Hematopoietic multipotent progenitor cell treated with erythropoietin and hydrocortisone succinate and interleukin-3 and kit ligand, for 17 days (in vitro differentiated cells): ENCODE data around the gene NOC2L.
"Not testable (repeated sequence)": the region's sequence is repeated elsewhere in the genome, so short reads cannot be mapped to it uniquely, and the experiment has no call there.

Experiments used
- DNase-seq: peaks from one replicate; pipeline ENCODE4 v3.0.0-alpha.2; 2015; ENCODE audit warnings: low spot score

NOC2L gene

DNA sequence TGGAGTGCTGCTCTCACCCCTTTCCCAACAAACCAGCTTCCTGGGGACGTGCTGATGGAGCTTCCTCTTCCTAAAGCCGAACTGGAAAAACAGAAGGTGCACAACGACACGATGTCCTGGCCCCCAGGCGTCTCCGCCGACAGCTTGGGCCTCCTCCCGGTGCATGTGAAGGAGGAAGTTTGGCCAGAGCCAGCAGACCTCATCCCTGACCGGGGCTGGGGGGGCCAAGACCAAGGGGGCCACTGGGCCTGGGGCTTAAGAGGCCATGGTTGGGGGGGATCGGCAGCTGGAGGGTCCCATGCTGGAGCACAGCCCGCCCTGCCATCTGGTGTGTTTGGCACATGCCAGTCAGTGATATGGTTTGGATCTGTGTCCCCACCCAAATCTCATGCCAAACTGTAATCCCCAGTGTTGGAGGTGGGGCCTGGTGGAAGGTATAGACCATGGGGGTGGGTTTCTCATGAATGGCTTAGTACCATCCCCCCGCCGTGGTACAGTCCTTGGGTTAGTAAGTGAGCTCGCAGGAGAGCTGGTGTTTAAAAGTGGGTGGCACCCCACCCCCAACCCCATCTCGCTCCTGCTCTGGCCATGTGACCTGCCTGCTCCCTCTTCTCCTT, 34.4 kb upstream of the NOC2L start:
- DNase-seq: no peak

DNA sequence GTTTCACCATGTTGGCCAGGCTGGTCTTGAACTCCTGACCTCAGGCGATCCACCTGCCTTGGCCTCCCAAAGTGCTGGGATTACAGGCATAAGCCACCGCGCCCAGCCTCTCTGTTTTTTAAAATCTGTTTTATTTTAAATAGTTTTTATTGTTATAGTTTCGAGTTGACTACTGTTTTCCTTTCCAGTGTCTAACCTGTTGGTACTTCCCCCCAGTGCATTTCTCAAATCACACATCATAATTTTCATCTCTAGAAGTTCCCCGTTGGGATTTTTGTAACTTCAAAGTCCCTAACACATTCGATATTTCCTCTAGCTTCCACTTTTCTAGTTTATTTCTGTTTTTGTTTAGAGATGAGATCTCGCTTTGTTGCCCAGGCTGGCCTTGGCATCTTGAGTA, 33.3 kb upstream of the NOC2L start:
- no peak for DNase-seq

DNA sequence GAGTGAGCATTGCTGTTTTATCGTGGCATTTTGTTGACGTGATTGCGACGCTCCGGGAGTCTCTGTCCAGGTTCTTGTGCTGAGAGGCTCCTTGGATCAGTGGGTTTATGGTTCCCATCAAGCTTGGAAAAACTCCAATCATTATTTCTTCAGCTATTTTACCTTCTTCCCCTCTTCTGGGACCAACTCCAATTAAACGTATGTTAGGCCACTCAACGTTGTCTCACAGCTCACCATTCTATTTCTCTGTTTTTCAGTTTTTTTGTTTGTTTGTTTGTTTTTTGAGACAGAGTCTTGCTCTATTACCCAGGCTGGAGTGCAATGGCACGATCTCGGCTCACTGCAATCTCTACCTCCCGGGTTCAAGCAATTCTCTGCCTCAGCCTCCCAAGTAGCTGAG, 32.8 kb upstream of the NOC2L start:
- no peak for DNase-seq

DNA sequence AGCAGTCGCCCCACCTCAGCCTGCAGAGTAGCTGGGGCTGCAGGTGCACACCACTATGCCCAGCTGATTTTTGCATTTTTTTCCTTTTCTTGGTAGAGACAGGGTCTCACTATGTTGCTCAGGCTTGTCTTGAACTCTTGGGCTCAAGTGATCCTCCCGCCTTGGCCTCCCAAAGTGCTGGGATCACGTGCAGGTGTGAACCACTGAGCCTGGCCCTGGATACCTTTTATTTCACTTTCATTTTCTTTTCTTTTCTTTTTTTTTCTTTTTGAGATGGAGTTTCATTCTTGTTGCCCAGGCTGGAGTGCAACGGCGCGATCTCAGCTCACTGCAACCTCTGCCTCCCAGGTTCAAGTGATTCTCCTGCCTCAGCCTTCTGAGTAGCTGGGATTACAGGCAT, 32.2 kb upstream of the NOC2L start:
- DNase-seq: not testable (repeated sequence)

DNA sequence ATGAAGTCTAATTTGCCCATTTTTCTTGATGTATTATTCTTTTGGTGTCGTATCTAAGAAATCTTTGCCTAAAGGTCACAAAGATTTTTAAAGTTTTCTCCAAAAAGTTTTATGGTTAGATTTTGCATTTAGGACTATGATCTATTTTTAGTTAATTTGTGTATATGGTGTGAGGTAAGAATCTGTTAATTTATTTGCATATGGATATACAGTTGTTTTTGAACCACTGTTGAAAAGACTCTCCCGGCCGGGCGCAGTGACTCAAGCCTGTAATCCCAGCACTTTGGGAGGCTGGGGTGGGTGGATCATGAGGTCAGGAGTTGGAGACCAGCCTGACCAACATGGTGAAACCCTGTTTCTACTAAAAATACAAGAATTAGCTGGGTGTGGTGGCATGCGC, 29.0 kb upstream of the NOC2L start:
- not testable (repeated sequence) for DNase-seq

DNA sequence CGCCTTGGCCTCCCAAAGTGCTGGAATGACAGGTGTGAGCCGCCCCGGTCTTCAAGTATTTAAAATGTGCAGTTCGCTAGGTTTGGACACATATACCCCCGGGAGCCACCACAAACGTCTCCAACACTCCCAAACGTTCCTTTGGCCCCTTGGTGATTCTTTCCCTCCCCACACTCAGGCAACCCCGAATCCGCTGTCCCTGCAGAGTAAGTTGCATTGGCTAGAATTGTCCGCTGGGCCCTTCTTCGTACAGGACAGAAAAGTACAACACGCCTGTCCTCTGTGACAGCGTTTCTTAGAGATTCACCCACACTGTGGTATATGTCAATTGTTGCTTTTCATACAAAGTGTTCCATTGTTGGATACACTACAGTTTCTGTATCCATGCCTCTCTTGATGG, 26.1 kb upstream of the NOC2L start:
- no peak for DNase-seq

DNA sequence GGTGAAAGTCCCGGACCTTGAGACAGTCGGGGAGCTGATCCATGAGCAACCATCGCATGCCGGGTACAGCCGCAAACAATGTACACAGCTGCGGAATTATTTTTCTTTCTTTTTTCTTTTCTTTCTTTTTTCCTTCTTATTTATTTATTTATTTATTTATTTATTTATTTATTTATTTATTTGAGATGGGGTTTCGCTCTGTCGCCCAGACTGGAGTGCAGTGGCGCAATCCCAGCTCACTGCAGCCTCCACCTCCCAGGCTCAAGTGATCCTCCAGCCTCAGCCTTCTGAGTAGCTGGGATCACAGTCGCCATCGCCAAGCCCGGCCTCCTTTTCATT, 25.4 kb upstream of the NOC2L start:
- no peak for DNase-seq

DNA sequence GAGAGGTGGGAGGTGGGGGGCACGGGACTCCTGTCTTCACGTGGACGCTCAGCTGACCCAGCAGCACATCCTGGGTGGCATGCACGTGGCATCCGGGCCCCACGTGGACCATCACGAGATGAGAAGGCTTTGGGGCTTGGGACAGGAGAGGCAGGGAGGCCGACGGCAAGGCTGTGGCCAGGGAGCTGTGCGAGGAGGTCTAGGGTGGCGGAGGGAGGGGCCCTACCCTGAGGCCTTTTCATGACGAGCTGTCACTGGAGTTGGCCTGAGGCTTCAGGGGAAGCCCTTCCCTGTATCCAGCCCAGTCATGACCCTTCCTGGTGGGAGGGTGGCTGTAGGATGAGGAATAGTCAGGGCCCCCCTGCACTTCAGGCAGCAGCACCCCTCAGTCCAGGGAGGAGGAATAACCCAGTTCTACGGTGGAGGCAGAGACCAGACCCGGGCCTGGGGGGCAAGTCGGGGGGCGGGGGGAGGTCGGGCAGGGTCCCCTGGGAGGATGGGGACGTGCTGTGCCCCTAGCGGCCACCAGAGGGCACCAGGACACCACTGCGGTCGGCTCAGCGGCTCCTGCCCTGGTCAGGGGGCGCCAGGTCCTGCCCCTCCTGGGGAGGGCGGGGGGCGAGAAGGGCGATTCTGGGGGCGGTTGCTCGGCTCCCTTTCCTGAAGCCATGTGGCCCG, 24.9 kb upstream of the NOC2L start:
- peak; percentile 33 for DNase-seq

DNA sequence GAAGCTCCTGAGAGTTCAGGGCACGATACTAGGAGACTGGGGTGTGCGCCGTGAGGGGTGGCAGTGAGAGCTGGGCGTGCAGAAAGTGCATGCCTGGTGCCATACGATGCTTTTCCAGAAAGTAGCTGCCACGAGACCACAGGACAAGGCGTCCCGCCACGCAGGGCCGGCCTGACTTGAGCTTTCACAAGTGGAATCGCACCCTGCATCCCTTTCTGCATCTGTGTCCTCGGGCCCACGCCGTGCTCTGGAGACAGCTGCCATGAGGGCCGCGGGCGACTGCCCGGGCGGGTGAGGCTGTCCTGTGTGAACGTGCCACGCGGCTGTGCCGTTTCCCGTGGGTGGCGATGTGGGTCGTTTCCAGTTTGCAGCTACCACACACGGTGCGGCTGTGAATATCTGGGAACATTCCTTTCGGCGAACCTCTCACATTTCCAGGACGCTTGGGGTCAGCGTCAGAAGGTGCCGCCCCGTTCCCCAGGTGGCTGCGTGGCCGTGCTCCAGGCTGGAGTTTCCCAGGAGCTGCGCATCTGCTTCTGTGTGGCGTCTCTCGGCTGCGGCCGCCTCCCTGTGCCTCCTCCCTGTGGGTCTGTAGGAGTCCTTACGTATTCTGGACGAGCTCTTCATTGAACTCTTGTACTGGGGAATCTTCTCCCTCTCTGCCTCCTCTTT, 23.8 kb upstream of the NOC2L start:
- no peak for DNase-seq

DNA sequence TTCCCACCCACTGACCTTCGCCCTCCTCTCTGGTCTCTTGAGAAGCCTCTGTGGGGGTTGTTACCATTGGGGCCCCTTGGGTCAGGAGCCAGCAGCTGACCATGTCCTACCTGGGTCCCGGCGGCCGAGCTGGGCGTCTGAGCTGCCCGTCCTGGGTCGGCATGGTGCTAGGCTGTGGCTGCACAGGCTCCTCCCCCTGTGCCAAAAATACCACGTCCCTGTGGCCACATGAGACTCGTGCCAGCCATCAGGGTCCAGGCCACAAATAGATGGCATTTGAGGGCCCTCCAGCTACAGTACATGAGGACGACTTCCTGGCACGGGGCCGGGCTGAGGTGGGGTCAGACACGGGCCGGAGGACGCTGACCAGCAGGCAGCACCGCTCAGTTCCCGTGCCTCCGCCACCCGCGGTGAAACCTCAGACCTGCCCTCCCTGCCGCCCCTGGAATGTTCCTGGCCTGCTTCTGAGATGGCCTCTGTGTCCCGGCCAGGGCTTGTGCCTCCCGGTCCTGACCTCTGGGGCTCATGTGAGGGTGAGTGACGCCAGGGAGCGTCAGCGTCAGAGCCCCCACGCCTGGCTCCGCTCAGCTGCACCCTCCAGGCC, 23.0 kb upstream of the NOC2L start, which contains the start of gene PERM1:
Gene PERM1 (minus strand): TSS at position 139 of the 604 bp plus-strand sequence. CDS start 1,064 bp downstream, outside the sequence.
- DNase-seq: no peak

DNA sequence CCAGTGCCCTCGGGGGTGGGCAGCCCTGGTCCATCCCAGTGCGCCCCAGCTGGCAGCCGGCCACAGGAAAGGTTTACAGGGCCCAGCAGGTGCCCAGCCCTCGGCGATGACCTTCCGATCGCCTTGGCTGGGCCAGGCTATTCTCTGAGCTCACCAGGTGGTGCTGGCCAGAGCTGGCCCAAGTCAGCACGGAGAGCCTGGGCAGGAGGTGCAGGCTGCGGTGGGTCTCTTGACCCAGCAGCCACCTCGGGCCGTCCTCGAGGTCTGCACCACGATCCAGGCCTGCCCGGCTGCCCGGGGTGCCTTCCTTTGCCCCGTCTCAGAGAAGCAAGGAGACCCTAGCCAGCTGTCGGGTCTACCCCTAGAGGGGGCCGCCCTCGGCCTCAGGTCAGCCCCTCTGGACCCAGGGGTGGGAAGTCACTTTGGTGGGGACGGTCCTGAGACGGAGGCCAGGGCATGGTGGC, 22.5 kb upstream of the NOC2L start:
- DNase-seq: no peak

DNA sequence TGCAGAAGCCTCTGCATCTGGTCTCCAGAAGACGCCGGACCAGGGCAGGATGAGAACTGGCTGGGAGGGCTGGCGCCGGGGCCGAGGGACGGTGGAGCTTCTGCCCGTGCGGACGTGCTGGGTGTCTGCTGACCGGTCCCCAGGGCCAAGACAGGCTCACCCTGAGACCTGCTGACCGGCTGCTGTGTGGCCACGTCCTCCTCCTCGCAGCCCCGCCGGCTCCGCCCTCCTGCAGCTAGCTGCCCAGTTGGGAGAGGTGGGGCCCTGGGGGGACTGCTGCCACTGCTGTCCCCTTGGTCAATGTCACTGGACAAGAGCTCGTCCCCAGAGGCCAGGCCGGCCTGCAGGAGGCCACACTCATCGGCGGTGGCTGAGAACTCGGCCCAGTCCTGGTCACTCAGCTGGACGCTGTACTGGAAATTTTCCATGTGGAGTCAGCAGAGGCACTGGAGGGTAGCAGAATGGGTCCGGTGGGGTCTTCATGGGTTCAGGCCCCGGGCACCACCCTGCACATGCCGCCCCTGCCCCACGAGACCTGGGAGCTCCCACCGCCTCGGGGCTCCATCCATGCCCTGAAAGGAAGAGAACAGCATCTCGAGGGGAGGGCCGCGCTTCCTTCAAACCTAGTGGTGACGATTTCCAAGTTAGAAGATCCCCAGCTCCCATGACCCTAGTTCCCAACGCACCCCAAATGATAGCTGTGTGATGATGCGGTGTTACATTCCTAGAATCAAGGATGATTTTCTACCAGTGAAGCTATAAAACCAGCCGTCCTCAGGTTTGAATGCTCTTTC, 21.7 kb upstream of the NOC2L start:
- no peak for DNase-seq

DNA sequence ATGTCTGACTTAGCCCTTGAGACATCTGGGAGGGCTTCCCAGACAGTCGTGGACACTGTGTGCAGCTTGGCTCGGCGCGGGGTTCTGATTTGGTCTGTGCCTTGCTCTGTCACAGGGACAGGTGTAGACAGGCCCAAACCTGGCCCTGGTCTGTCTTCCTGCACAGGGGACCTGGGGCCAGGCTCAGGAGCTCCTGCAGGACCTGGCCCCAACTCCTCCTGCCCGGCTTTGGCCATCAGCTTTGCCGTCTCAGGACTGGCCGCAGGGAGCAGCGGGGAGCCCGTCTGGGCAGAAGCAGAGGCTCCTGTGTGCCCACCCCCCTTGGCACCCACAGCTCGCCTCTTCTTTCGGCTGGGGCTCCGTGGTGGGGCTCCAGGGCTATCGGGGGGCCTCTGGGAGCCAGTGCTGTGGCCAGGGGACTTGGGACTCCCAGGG, 21.1 kb upstream of the NOC2L start:
- no peak for DNase-seq

DNA sequence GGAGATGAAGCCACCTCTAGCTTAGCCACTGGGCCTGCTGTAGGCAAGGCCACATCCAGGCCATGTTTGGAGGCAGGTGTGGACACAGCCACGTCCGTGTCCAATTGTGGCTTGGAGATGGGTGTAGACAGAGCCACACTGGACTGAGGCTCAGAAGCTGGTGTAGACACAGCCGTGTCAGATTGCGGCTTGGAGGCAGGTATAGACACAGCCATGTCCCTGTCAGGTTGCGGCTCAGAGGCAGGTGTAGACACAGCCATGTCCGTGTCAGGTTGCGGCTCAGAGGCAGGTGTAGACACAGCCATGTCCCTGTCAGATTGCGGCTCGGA, 20.7 kb upstream of the NOC2L start:
- DNase-seq: no peak

DNA sequence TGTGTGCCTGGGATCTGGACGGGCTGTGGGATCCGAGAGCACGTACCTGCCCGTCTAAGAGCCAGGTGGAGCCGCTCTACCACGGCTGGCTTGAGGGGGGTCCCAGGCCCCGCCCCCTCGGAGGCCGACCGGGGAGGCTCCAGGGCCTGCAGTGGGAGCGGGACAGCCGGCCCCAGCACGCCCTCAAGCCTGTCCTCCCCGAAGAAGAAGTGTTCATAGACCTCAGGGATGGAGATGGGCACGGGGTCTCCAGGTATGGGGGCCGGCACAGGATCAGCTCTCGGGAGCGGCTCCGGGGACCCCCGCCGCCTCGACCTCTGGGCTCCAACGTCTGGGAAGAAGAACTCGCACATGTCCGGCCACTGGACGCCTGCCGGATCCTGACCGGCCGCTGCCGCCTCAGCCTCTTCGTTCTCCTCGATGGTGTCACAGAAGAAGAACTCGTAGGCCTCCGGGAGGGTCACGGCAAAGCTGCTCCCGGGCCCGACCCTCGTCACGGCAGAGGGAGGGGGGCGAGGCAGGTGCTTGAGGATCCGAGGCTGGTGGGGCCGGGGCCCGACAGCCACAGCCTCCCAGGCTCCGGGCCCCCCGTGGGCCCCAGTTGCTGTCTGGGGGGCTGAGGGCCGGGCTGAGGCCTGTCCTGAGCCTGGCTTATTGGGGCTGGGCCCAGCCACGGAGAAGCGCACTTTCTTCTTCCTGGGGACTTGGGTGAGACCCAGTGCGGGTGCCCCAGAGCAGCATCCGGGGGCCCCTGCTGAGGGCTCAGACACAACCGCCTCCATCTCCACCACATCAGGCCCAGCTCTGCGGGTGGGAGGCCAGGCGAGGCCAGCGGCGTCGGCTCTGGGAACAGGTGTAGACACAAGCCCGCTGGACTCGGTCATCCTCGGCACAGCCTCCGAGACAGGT, 20.0 kb upstream of the NOC2L start:
- DNase-seq: no peak

DNA sequence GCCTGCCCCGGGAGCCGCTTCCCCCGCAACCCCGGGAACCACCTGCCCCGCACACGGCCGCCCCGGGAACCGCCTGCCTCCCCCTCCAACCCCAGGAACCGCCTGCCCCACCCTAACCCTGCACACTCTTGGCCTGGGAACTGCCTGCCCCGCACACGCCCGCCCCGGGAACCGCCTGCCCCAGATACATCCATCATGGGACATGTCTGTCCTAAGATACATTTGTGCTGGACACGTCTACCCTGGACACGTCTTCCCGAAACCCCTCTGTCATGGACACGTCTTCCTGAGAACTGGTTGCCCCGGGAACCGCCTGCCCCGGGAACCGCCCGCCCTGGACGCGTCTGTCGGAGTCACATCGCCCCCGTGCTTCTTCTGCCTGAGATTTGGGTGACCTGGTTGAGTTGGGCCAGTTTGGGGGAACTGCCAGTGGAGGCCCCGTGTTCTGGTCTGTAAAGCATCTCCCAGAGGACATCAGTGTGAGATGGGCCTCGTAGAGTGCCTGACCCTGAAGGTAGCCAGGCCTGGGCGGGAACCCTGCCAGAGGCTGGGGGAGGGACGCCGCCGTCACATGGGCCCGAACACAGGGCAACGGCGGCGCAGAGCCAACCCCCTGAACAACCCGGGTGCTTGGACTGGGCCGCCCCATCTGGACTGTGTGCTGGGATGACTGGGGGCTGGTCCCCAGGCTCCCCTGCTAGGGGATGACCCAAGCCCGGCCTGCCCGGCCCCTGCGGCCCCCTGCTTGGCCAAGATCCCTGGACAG, 19.2 kb upstream of the NOC2L start:
- DNase-seq: no peak

DNA sequence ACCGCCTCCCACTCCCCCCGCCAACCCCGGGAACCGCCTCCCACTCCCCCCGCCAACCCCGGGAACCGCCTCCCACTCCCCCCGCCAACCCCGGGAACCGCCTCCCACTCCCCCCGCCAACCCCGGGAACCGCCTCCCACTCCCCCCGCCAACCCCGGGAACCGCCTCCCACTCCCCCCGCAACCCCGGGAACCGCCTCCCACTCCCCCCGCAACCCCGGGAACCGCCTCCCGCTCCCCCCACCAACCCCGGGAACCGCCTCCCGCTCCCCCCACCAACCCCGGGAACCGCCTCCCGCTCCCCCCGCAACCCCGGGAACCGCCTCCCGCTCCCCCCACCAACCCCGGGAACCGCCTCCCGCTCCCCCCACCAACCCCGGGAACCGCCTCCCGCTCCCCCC, 17.7 kb upstream of the NOC2L start:
- DNase-seq: not testable (repeated sequence)

DNA sequence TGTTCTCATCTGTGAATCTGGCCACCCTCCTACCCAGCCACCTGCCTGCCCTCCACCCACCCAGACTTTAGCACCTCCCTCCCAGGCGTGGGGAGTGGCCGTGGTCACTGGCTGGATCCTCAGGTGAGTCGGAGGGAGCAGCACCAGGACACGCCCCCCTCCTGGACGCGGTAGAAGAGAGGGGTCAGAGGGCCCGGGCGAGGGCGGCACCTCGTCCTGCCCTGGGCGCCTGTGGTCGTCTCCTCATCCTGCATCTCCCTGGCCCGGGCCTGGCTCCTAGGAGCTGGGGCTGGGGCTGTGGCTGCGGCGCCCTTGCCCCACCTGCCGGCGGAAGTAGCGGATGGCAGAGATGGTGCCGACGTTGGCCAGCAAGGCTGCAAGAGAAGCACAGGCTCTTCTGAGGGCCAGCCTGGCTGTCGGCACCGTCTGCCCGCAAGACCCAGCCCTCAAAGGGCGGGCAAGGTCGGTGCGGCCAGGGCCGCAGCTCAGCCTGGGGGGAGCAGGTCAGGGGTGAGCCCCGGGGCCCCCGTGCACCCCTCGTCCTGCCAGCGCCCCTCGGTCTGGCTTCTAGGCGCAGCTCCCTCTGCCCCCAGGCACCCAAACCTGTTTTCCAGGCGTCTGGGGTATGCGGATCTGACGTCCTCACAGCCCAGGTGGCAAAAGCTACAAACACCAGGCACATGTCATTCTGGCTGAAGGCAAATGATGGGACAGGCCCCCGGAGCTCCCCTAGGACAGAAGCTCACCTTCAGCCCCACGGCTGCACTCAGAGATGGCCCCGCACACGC, 17.0 kb upstream of the NOC2L start:
- no peak for DNase-seq

DNA sequence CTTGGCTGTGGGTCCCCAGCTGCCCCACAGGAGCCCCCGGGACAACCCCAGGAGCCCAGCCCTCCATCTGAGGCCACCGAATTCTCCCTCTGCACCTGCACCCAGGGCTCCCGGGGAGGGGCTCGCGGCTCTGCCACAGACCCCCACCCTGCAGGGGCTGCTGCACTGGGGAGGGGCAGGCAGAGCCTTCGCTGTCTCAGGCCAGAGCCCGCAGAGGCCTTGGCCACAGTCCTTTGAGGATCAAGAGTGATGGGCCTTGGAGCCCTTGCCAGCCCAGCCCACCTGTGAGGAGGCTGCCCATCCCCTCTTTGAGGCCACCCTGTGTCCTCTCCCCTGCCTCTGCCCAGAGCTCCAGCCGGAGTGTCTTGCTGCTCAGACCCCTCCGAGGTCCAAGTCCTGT, 16.3 kb upstream of the NOC2L start:
- DNase-seq: no peak
